ENCODE results near the gene TMX2. TPM values are rescaled to one million over a fixed set of nuclear protein-coding genes. Genes with fewer than 3 reads are reported as not detected.

The TMX2 gene
- total RNA-seq, 120 experiments from 2014 or later = 68.4 to 114 (median 91.6) TPM

Other genes with a start within 250 kb of the TMX2 start
- gene SLC43A1, start 196.9 kb upstream of the TMX2 start, total RNA-seq = 10 to 100 TPM in 11 of 120 experiments, 1 to 10 TPM in 109; 2.9 to 12.3 (median 6.9) TPM
- 10 to 100 TPM; 26.5 to 76.2 (median 48.8) TPM for gene TIMM10, start 181.8 kb upstream of the TMX2 start, total RNA-seq
- under 1 TPM in 1 of 120 experiments, not detected in 119; 0.18 TPM for gene SMTNL1, start 175.0 kb upstream of the TMX2 start, total RNA-seq
- gene UBE2L6, start 144.9 kb upstream of the TMX2 start, total RNA-seq = 100 to 1,000 TPM in 4 of 120 experiments, 10 to 100 TPM in 116; 40.6 to 139 (median 59.0) TPM
- 100 to 1,000 TPM in 9 of 120 experiments, 10 to 100 TPM in 111; 30.5 to 149 (median 56.0) TPM for gene SERPING1, start 114.9 kb upstream of the TMX2 start, total RNA-seq
- gene YPEL4, start 62.7 kb upstream of the TMX2 start, total RNA-seq = 10 to 100 TPM; 24.8 to 84.4 (median 58.4) TPM
- 10 to 100 TPM in 4 of 120 experiments, 1 to 10 TPM in 116; 3.3 to 11.0 (median 6.3) TPM for gene CLP1, start 54.8 kb upstream of the TMX2 start, total RNA-seq
- 10 to 100 TPM; 21.3 to 46.9 (median 34.3) TPM for gene ZDHHC5, start 44.5 kb upstream of the TMX2 start, total RNA-seq
- gene MED19, start 378 bp upstream of the TMX2 start, total RNA-seq = 10 to 100 TPM in 117 of 120 experiments, 1 to 10 TPM in 3; 8.5 to 27.4 (median 17.2) TPM
- 100 to 1,000 TPM in 43 of 120 experiments, 10 to 100 TPM in 77; 48.0 to 151 (median 93.6) TPM for gene SELENOH, start 28.9 kb downstream of the TMX2 start, total RNA-seq
- gene BTBD18, start 39.2 kb downstream of the TMX2 start, total RNA-seq = not detected
- 100 to 1,000 TPM in 112 of 120 experiments, 10 to 100 TPM in 8; 92.0 to 159 (median 119) TPM for gene CTNND1, start 49.2 kb downstream of the TMX2 start, total RNA-seq

Data from dorsolateral prefrontal cortex (tissue), 118 donors.